Measurements from ENCODE around the gene ZKSCAN8. TPM values are rescaled to one million over a fixed set of nuclear protein-coding genes. Genes with fewer than 3 reads are reported as not detected.

ZKSCAN8 gene
- total and polyA plus RNA-seq, 2 experiments from 2014 or later = 4.1 to 21.2 TPM

GRCh38 chr6:28206527-28206926 is 64.8 kb downstream of the ZKSCAN8 start:
- peaks cover 75% of the 10 kb centered on the region for H3K27me3 ChIP-seq
- no peaks in the 10 kb centered on the region for H3K9me3 ChIP-seq (ENCODE audit: low read depth)
- 56% methylated on average over 3 of the region's 3 CpGs for WGBS (ENCODE audit: low lambda C conversion rate, missing lambda C conversion rate)

GRCh38 chr6:28206928-28207509 is 65.3 kb downstream of the ZKSCAN8 start:
- peak overlapping the region; percentile 43 for H2AFZ ChIP-seq
- H3K9me2 ChIP-seq (replicated peaks; ENCODE audit: insufficient read depth) = no peaks in the 10 kb centered on the region
- H3K9me3 ChIP-seq (ENCODE audit: low read depth) = no peaks in the 10 kb centered on the region
- no peaks in the 10 kb centered on the region for H3K79me2 ChIP-seq
- peaks cover 12% of the 10 kb centered on the region for H3K4me1 ChIP-seq (ENCODE audit: insufficient read depth)
- peaks cover 75% of the 10 kb centered on the region for H3K27me3 ChIP-seq
- TF ChIP-seq CTCF (IDR thresholded peaks at IDR 0.05; ENCODE audit: poor library complexity) (no peak), EZH2 (IDR thresholded peaks at IDR 0.05; ENCODE audit: borderline replicate concordance) (no peak), EZH2phosphoT487 (IDR thresholded peaks at IDR 0.05; ENCODE audit: low read depth, severe bottlenecking, unreplicated experiment) (no peak)
- H3K4me3 ChIP-seq = peak overlapping the region; percentile 5
- DNase-seq (ENCODE audit: low spot score) = no peak
- peak overlapping the region; percentile 79 for H3K4me2 ChIP-seq
- no peaks in the 10 kb centered on the region for H4K20me1 ChIP-seq (ENCODE audit: insufficient read depth, poor library complexity, severe bottlenecking)
- no peaks in the 10 kb centered on the region for H3K36me3 ChIP-seq (replicated peaks; ENCODE audit: insufficient read depth, low read depth)
- WGBS (ENCODE audit: low lambda C conversion rate, missing lambda C conversion rate) = 7% methylated on average over 15 of the region's 15 CpGs
- no peak overlapping the region for H3K27ac ChIP-seq

More at GRCh38 chr6:28206527-28206926, 64.8 kb downstream of the ZKSCAN8 start:
- H3K4me1 ChIP-seq (ENCODE audit: insufficient read depth) = peaks cover 12% of the 10 kb centered on the region
- no peak for DNase-seq (ENCODE audit: low spot score)
- no peak overlapping the region for H3K4me2 ChIP-seq
- no peak overlapping the region for H3K4me3 ChIP-seq
- no peaks in the 10 kb centered on the region for H4K20me1 ChIP-seq (ENCODE audit: insufficient read depth, poor library complexity, severe bottlenecking)
- H2AFZ ChIP-seq = no peak overlapping the region
- no peaks in the 10 kb centered on the region for H3K79me2 ChIP-seq
- TF ChIP-seq EZH2 (IDR thresholded peaks at IDR 0.05; ENCODE audit: borderline replicate concordance) (no peak), EZH2phosphoT487 (IDR thresholded peaks at IDR 0.05; ENCODE audit: low read depth, severe bottlenecking, unreplicated experiment) (no peak), CTCF (IDR thresholded peaks at IDR 0.05; ENCODE audit: poor library complexity) (no peak)
- no peaks in the 10 kb centered on the region for H3K36me3 ChIP-seq (replicated peaks; ENCODE audit: insufficient read depth, low read depth)
- H3K9me2 ChIP-seq (replicated peaks; ENCODE audit: insufficient read depth) = no peaks in the 10 kb centered on the region
- no peak overlapping the region for H3K27ac ChIP-seq

- TF ChIP-seq EZH2 (IDR thresholded peaks at IDR 0.05; ENCODE audit: borderline replicate concordance) = no peak
- TF ChIP-seq EZH2phosphoT487 (IDR thresholded peaks at IDR 0.05; ENCODE audit: low read depth, severe bottlenecking, unreplicated experiment) = no peak
- TF ChIP-seq CTCF (IDR thresholded peaks at IDR 0.05; ENCODE audit: poor library complexity) = no peak
- Histone ChIP-seq H3K9me3 (ENCODE audit: low read depth) (no peaks in the 10 kb centered on the region), H3K9me2 (replicated peaks; ENCODE audit: insufficient read depth) (no peaks in the 10 kb centered on the region), H3K4me1 (ENCODE audit: insufficient read depth) (peaks cover 12% of the 10 kb centered on the region), H3K36me3 (replicated peaks; ENCODE audit: insufficient read depth, low read depth) (no peaks in the 10 kb centered on the region), H2AFZ (peak overlapping the region; percentile 43), H3K27me3 (peaks cover 80% of the 10 kb centered on the region), H4K20me1 (ENCODE audit: insufficient read depth, poor library complexity, severe bottlenecking) (no peaks in the 10 kb centered on the region), H3K4me2 (peak overlapping the region; percentile 79), H3K27ac (no peak overlapping the region), H3K4me3 (peak overlapping the region; percentile 5), H3K79me2 (no peaks in the 10 kb centered on the region)
- WGBS (ENCODE audit: low lambda C conversion rate, missing lambda C conversion rate) = under 1% methylated on average over 35 of the region's 35 CpGs
- DNase-seq (ENCODE audit: low spot score) = peak; percentile 24
Measured at GRCh38 chr6:28207510-28208110, 65.9 kb downstream of the ZKSCAN8 start.

Measured in hepatocyte (in vitro differentiated cells).